H9 (cell line): ENCODE data around the gene SMARCD3. TPM values are rescaled to one million over a fixed set of nuclear protein-coding genes. Genes with fewer than 3 reads are reported as not detected.

Source experiments
- DNase-seq: peaks from one replicate; pipeline ENCODE4 v3.0.0-alpha.2; 2017
- H2AFZ ChIP-seq: one replicate; pipeline ENCODE4 v1.6.1; 2013; ENCODE audit warnings: mild to moderate bottlenecking, low read length, control low read depth, moderate library complexity
- H2AK5ac ChIP-seq: 2 replicates; pipeline ENCODE4 v1.6.1; 2013; ENCODE audit warnings: low read length, control low read depth, mixed read lengths; ENCODE audit not compliant: insufficient read length
- H2BK120ac ChIP-seq: one replicate; pipeline ENCODE4 v1.6.1; 2013; ENCODE audit warnings: low read depth, mild to moderate bottlenecking, low read length, control low read depth, inconsistent platforms; ENCODE audit not compliant: poor library complexity, severe bottlenecking
- H2BK12ac ChIP-seq: 2 replicates; pipeline ENCODE4 v1.6.1; 2013; ENCODE audit warnings: low read length, control low read depth, mixed read lengths, low read depth; ENCODE audit not compliant: insufficient read length
- H2BK15ac ChIP-seq: 2 replicates; pipeline ENCODE4 v1.6.1; 2013; ENCODE audit warnings: low read depth, low read length, control low read depth
- H2BK20ac ChIP-seq: one replicate; pipeline ENCODE4 v1.6.1; 2013; ENCODE audit warnings: low read depth, mild to moderate bottlenecking, low read length, control low read depth, inconsistent platforms; ENCODE audit not compliant: poor library complexity, severe bottlenecking
- H2BK5ac ChIP-seq: 2 replicates; pipeline ENCODE4 v1.6.1; 2013; ENCODE audit warnings: low read length, control low read depth, mixed read lengths; ENCODE audit not compliant: insufficient read length
- H3K14ac ChIP-seq: 2 replicates; pipeline ENCODE4 v1.6.1; 2013; ENCODE audit warnings: low read length, control low read depth; ENCODE audit not compliant: insufficient read depth
- H3K18ac ChIP-seq: 2 replicates; pipeline ENCODE4 v1.6.1; 2013; ENCODE audit warnings: low read depth, mild to moderate bottlenecking, mixed read lengths, low read length, control low read depth; ENCODE audit not compliant: insufficient read length
- H3K23ac ChIP-seq: 2 replicates; pipeline ENCODE4 v1.6.1; 2013; ENCODE audit warnings: low read length, control low read depth, mixed read lengths, low read depth; ENCODE audit not compliant: insufficient read length
- H3K23me2 ChIP-seq: 2 replicates; pipeline ENCODE4 v1.6.1; 2013; ENCODE audit warnings: low read depth, mild to moderate bottlenecking, mixed read lengths, low read length, control low read depth; ENCODE audit not compliant: insufficient read length, poor library complexity, severe bottlenecking
- H3K27ac ChIP-seq: 2 replicates; pipeline ENCODE4 v1.5.1; 2013; ENCODE audit warnings: low read length, control low read depth, mixed read lengths, low read depth; ENCODE audit not compliant: insufficient read length
- H3K27me3 ChIP-seq: 2 replicates; pipeline ENCODE4 v1.6.1; 2013; ENCODE audit warnings: low read length, control low read depth, inconsistent platforms; ENCODE audit not compliant: insufficient read depth
- H3K4ac ChIP-seq: 2 replicates; pipeline ENCODE4 v1.6.1; 2013; ENCODE audit warnings: low read depth, mild to moderate bottlenecking, control low read depth, inconsistent platforms, low read length, moderate library complexity
- H3K4me1 ChIP-seq: 2 replicates; pipeline ENCODE4 v1.6.1; 2013; ENCODE audit warnings: low read length, control low read depth, inconsistent platforms; ENCODE audit not compliant: insufficient read depth
- H3K4me2 ChIP-seq: 2 replicates; pipeline ENCODE4 v1.6.1; 2013; ENCODE audit warnings: low read length, control low read depth, mixed read lengths; ENCODE audit not compliant: insufficient read length, insufficient read depth
- H3K56ac ChIP-seq: 2 replicates; pipeline ENCODE4 v1.6.1; 2013; ENCODE audit warnings: low read depth, mild to moderate bottlenecking, mixed read lengths, low read length, control low read depth; ENCODE audit not compliant: insufficient read length
- H3K79me1 ChIP-seq: 2 replicates; pipeline ENCODE4 v1.6.1; 2013; ENCODE audit warnings: low read depth, mild to moderate bottlenecking, moderate library complexity, low read length, control low read depth, inconsistent platforms; ENCODE audit not compliant: insufficient read depth, poor library complexity, severe bottlenecking
- H3K79me2 ChIP-seq: 2 replicates; pipeline ENCODE4 v1.6.1; 2013; ENCODE audit warnings: low read length, control low read depth, inconsistent platforms; ENCODE audit not compliant: insufficient read depth
- H3K9ac ChIP-seq: 2 replicates; pipeline ENCODE4 v1.6.1; 2013; ENCODE audit warnings: low read length, control low read depth, mixed read lengths; ENCODE audit not compliant: insufficient read length; ENCODE audit errors: extremely low read depth
- H3K9me3 ChIP-seq: one replicate; pipeline ENCODE4 v1.6.1; 2013; ENCODE audit warnings: low read depth, low read length, inconsistent platforms; ENCODE audit not compliant: control insufficient read depth
- H3T11ph ChIP-seq: one replicate; pipeline ENCODE4 v1.6.1; 2013; ENCODE audit warnings: mild to moderate bottlenecking, low read length, control low read depth, inconsistent platforms
- H4K20me1 ChIP-seq: one replicate; pipeline ENCODE4 v1.6.1; 2013; ENCODE audit not compliant: control insufficient read depth, insufficient read length, insufficient read depth
- H4K5ac ChIP-seq: 2 replicates; pipeline ENCODE4 v1.6.1; 2013; ENCODE audit warnings: low read depth, mild to moderate bottlenecking, mixed read lengths, low read length, control low read depth; ENCODE audit not compliant: insufficient read length
- H4K8ac ChIP-seq: replicated peaks from 2 replicates; pipeline ENCODE4 v1.6.1; 2013; ENCODE audit warnings: low read length, control low read depth, mixed read lengths, low read depth; ENCODE audit not compliant: insufficient read length
- H4K91ac ChIP-seq: 2 replicates; pipeline ENCODE4 v1.6.1; 2013; ENCODE audit warnings: low read depth, mild to moderate bottlenecking, moderate library complexity, mixed read lengths, low read length, control low read depth; ENCODE audit not compliant: insufficient read length
- H3K27ac Mint-ChIP-seq, 3 experiments: 2 replicates in 2 of 3; 3 replicates in 1 of 3; pipeline ENCODE4 v1.8.0; 2020 to 2021; ENCODE audit warnings: mixed read lengths in 3 of 3, mild to moderate bottlenecking in 1 of 3, moderate library complexity in 1 of 3
- H3K27me3 Mint-ChIP-seq: 2 replicates; pipeline ENCODE4 v1.8.0; 2021; ENCODE audit warnings: low read depth, mild to moderate bottlenecking, moderate library complexity, mixed read lengths
- H3K36me3 Mint-ChIP-seq, 3 experiments: 2 replicates in 2 of 3; 3 replicates in 1 of 3; pipeline ENCODE4 v1.8.0; 2020 to 2021; ENCODE audit warnings: low read depth in 3 of 3, mixed read lengths in 3 of 3; ENCODE audit not compliant: insufficient read depth in 1 of 3
- H3K4me1 Mint-ChIP-seq, 2 experiments: 2 replicates each; pipeline ENCODE4 v1.8.0; 2020; ENCODE audit warnings: mixed read lengths in 2 of 2
- H3K4me3 Mint-ChIP-seq, 2 experiments: 2 replicates in 1 of 2; 3 replicates in 1 of 2; pipeline ENCODE4 v1.8.0; 2020 to 2021; ENCODE audit warnings: mild to moderate bottlenecking in 2 of 2, mixed read lengths in 2 of 2, moderate library complexity in 1 of 2
- H3K9me3 Mint-ChIP-seq, 2 experiments: 2 replicates in 1 of 2; 3 replicates in 1 of 2; pipeline ENCODE4 v1.8.0; 2020; ENCODE audit warnings: mild to moderate bottlenecking in 2 of 2, mixed read lengths in 2 of 2, moderate library complexity in 1 of 2
- CTCF ChIP-seq: fragments of 200-600 bp; sonication (generic); conservative IDR thresholded peaks from 3 replicates; pipeline ENCODE4 v1.8.0; 2021; ENCODE audit warnings: antibody characterized with exemption, mild to moderate bottlenecking
- WGBS: extraction: QIAGEN DNeasy Blood & Tissue Kit; methylation state at CpG from one replicate; pipeline ENCODE4 v1.1.7; 2013; ENCODE audit warnings: missing lambda C conversion rate, low lambda C conversion rate, mixed read lengths; ENCODE audit not compliant: insufficient read length; ENCODE audit errors: extremely low coverage; 5-methylcytosine and 5-hydroxymethylcytosine counted together
- total RNA-seq: library from RNA; stranded (reverse); gene quantifications from 2 replicates; pipeline ENCODE4 v1.2.1, GENCODE V29; 2021

The SMARCD3 gene
- total RNA-seq, 1 experiment from 2014 or later: 5.0 TPM

GRCh38 chr7:151286148-151286547 is 37.7 kb upstream of the SMARCD3 start:
- no peak overlapping the region for H3K27ac ChIP-seq
- H3K4me1 Mint-ChIP-seq: peaks cover 8 to 10% of the 10 kb centered on the region in 2 experiments
- no peak overlapping the region for H3T11ph ChIP-seq
- H3K23ac ChIP-seq: no peak overlapping the region
- H4K20me1 ChIP-seq: no peaks in the 10 kb centered on the region
- no peaks in the 10 kb centered on the region; a peak in 1 of 5 replicates for H3K9me3 Mint-ChIP-seq
- no peak overlapping the region for H2BK20ac ChIP-seq
- no peak overlapping the region for H3K14ac ChIP-seq
- no peak overlapping the region for H4K8ac ChIP-seq
- peaks cover 2% of the 10 kb centered on the region; the same call in 1 of the 2 replicates for H3K27me3 ChIP-seq
- no peak overlapping the region for H3K56ac ChIP-seq
- H3K9ac ChIP-seq: no peak overlapping the region
- no peaks in the 10 kb centered on the region for H3K4me1 ChIP-seq
- WGBS: no CpG with 5 or more reads among the region's 2 CpGs
- no peaks in the 10 kb centered on the region for H3K36me3 Mint-ChIP-seq
- H2BK120ac ChIP-seq: no peak overlapping the region
- H3K18ac ChIP-seq: no peak overlapping the region
- no peaks in the 10 kb centered on the region for H3K79me1 ChIP-seq
- peaks cover 38% of the 10 kb centered on the region for H3K27me3 Mint-ChIP-seq
- H4K5ac ChIP-seq: no peak overlapping the region
- H2BK5ac ChIP-seq: no peak overlapping the region
- no peak overlapping the region for H3K27ac Mint-ChIP-seq
- no peaks in the 10 kb centered on the region for H3K23me2 ChIP-seq
- no peaks in the 10 kb centered on the region for H3K79me2 ChIP-seq
- H3K4me2 ChIP-seq: no peak overlapping the region
- H4K91ac ChIP-seq: no peak overlapping the region
- no peak overlapping the region for H3K4ac ChIP-seq
- no peak overlapping the region for H2BK15ac ChIP-seq
- H2AFZ ChIP-seq: no peak overlapping the region
- no peak overlapping the region for H3K4me3 Mint-ChIP-seq
- no peaks in the 10 kb centered on the region for H3K9me3 ChIP-seq
- no peak for TF ChIP-seq CTCF
- no peak for DNase-seq
- no peak overlapping the region for H2BK12ac ChIP-seq
- no peak overlapping the region for H2AK5ac ChIP-seq
